ENCODE data around the gene JMJD1C. TPM values are rescaled to one million over a fixed set of nuclear protein-coding genes. Genes with fewer than 3 reads are reported as not detected.

Gene JMJD1C
- total RNA-seq, 1 donor from 2014 or later = 187 TPM

DNA sequence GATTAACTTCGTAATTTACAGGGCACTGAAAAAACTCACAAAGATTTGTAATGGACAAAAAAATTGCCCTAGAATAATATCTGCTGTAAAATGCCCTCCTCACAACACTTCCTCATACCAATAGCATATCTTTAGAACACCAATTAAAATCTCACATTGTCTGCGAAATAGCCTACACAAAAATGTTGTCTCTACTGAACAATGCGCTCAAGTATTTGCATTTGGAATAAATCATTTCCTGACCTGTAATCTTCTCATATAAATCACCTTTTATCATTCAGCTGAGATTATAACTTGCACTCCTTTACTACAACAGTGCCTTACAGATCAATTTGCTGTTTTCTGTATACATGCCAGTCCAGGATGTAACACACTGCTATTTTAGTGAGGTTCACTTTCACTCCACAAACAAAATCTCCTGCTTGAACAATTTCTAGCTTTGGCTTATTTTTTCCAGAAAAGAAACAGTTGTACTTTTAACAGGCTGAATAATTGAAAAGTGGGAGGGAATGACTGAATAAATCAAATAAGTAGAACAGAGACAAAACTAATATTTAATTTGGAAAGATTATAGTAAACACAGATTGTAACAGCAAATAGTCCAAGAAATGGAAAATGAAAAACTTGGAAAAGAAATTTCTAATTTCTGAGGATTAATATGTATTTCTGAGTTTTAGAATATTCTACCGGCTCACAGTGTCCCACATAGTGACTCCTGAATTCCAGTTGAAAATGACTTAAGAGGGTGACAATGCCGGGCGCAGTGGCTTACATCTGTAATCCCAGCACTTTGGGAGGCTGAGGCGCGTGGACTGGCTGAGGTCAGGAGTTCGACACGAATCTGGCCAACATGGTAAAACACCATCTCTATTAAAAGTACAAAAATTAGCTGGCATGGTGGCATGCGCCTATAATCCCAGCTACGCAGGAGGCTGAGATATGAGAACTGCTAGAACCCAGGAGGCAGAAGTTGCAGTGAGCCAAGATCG lies 30.6 kb downstream of the JMJD1C start:
- no peak for DNase-seq

DNA sequence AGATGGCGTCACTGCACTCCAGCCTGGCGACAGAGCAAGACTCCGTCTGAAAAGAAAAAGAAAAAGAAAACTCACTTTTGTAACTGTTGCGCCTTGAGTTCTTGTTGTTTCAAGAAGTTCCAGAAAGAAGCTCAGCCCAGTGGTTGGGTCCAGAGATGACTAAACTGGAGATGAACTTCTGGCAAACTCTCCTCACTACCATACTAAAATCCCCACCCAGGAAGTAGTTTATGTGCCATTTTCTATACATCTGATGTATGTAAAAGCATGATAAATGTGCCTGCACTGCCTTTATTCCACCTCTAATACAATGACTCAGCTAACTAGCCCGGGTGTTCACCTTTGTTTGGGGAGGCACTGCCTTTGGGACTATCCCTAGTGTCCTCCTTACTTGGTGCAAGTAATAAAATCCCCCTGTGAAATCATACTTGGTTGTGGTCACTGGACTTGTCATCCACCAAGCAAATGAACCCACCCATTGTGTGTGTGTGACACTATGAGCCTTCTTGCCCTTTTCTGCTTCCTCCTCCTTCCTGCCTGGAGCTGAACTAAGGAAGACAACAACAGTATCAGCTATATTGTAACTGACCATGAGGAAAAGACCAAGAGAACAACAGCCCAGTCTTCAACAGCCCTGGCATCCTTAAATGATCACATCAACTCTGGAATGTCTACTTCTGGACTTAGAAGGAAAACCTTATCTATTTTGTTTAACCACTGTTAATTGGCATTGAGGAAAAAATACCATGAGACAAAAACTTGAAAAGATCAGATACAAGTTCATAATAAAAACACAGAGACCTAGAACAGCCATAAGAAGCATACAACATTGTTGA lies 33.6 kb downstream of the JMJD1C start:
- DNase-seq = no peak

DNA sequence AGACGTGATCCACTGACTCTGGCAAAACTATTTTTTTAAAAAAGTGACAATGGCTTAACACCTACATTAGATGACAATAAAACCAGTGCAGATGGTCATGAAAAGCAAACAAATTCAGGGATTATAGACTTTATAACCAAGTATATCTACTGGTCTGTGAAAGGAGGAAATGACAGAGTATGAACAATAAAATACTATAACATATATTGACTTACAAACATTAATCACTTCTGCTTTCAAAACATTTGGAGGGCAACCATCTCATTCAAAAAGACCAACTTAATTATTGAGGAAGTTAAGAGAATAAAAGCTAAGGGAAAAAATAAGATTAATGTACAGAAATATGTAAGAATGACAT lies 34.8 kb downstream of the JMJD1C start:
- no peak for DNase-seq

DNA sequence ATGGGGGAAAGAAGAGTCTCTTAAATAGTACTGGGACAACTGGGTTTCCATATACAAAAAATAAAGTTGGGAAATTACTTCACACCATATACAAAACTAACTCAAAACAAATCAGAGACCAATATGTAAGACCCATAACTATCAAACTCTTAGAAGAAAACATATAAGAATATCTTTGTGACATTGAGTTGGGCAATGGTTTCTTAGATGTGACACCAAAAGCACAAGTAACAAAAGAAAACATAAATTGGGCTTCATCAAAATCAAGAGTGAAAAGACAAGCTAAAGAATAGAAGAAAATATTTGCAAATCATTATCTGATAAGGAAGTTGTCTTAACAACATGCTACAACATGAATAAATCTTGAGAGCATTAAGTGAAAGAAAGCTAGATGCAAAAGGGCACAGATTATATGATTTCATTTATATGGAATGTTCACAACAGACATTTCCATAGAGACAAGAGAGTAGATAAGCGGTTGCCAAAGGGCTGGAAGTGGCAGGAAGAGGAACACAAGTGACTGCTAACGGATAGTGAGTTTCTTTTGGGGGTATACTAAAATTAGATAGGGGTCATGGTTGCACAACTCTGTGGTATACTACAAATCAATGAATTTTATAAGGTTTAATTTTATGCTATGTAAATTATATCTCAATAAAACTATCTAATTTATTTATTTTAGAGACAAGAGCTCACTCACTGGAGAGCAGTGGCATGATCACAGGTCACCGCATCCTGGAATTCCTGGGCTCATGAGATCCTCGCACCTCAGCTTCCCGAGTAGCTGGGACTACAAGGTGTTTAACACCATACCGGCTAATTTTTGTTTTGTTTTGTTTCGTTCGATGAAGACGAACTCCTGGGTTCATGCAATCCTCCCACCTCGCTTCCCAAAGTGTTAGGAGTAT lies 35.4 kb downstream of the JMJD1C start:
- DNase-seq = peak; percentile 38

DNA sequence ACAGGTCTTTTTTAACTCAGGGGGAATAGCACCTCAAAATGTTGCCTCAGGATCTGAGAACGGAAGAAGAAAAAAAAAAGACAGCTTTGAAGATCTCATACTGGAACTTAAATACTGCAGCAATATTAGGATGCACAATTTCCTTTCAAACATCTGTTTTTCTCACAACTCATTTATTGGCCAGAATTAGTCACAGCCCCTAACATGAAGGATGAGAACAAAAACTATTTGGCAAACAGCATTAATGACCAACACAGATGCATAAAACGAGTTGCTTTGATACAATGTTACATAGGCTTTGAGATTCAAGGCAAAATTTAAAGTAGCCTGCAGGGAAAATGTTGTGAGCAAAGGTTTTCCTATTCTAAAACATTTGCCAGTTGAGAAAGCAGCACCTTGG lies 36.5 kb downstream of the JMJD1C start:
- DNase-seq = peak; percentile 75

DNA sequence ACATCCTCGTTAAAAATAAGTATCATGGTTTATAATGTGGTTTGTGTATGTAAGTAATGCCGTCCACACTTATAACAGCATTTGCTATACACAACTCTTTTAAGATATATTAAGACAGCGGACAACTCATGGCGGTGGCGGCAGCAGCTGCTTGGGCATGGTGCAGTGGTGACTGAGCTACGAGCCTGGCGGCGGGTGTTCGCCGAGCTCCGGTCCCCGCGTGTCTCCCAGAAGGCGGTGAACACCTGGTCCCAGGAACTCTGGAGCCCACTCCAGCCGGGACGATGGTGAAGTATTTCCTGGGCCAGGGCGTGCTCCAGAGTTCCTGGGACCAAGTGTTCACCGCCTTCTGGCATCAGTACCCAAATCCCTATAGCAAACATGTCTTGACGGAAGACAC lies 38.8 kb downstream of the JMJD1C start:
- DNase-seq = no peak

DNA sequence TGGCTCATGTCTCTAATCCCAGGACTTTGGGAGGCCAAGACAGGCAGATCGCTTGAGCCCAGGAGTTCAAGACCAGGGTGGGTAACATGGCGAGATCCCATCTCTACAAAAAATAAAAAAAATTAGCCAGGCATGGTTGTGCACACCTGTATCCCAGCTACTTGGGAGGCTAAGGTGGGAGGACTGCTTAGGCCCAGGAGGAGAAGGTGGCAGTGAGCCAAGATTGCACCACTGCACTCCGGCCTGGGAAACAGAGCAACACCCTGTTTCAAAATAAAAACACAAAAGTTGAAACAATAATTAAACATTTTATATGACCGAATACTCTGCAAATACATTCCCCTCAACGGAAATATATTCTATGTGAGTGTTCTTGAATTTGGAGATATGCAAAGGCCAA lies 40.3 kb downstream of the JMJD1C start:
- no peak for DNase-seq

DNA sequence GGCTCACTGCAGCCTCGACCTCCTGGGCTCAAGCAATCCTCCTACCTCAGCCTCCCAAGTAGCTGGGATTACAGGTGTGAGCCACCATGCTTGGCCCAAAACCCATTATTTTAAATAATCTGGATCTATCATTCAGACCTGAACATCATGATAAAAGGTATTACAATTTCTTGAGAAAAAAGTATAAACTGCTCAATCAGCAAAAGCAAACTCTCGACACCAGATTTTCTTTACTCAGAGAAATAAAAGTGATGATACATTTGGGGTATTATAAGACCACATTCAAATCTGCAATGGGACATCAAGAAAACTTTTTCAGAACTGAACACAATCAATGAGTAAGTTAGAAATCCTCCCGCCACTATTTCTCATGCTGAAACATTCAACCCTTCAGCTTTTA lies 41.2 kb downstream of the JMJD1C start:
- no peak for DNase-seq

DNA sequence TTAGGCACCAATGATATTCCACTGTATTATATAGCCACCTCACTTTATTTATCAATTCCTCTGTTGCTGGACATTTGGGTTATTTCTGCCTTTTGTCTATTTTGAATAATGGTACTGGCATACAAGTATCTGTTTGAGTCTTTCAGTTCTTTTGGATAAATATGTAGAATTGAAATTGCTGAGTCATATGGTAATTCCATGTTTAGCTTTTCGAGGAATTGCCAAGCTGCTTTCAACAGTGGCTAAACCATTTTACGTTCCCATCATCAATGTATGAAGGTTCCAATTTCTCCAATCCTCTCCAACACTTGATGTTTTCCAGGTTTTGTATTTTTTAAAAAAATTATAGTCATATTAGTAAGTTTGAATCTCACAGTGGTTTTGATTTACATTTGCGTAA lies 42.3 kb downstream of the JMJD1C start:
- no peak for DNase-seq

DNA sequence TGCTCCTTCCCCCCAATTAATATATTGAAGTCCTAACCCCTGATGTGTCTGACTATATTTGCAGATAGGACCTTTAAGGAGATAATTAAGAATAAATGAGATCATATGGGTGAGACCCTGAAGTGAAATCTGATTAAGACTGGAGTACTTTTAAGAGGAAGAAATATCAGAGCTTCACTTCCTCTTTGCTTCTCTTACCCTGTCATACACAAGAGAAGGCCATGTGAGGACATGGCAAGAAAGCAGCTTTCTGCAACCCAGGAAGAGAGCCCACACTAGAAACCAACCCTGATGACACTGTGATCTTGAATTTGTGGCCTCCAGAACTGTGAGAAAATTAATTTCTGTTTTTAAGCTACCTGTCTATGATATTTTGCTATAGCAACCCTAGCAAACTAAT lies 44.2 kb downstream of the JMJD1C start:
- no peak for DNase-seq

DNA sequence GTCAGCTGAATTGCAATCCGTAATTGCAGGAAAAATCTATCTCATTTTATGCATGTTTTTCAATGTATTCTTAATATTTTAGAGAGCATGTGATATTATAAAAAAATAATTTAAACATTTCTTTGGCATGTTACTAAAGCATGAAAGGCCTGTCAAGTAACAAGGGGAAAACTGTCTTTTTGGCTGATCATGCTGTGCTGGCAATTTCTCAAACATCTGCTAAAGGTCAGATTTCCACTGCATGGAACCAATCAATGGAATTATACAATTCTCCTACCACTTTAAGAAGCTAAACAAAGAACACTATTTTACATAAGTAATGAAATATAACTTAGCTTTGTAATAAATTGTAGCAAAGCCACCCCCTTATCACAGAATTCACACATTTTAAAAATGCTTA lies 49.4 kb downstream of the JMJD1C start:
- peak; percentile 84 for DNase-seq

DNA sequence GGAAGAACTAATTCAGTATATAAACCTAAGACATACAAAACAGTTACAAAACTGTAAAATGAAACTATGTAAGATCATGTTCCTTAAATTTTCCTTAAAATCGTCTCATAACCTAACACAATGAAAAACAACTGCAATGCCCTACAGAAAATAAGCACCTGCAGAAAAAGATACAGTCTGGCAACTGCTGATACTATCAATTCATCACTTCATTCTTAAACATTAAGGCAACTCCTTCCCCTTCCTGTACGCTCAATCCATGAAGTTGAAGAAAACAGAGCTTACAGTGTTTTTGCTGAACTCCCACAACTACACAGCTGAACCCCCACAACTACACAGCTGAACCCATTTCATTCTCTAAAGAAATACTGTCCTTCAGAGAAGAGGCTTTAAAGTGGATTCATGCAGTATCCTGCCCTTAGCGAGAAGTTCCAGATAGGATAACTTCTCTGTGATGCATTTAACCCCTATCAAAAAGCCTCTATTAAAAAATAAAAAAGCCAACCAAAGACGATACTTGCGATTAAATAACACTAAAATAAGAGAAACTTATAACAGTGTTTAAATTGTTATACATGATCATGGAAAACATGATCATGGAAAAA lies 50.0 kb downstream of the JMJD1C start:
- DNase-seq = peak; percentile 36

DNA sequence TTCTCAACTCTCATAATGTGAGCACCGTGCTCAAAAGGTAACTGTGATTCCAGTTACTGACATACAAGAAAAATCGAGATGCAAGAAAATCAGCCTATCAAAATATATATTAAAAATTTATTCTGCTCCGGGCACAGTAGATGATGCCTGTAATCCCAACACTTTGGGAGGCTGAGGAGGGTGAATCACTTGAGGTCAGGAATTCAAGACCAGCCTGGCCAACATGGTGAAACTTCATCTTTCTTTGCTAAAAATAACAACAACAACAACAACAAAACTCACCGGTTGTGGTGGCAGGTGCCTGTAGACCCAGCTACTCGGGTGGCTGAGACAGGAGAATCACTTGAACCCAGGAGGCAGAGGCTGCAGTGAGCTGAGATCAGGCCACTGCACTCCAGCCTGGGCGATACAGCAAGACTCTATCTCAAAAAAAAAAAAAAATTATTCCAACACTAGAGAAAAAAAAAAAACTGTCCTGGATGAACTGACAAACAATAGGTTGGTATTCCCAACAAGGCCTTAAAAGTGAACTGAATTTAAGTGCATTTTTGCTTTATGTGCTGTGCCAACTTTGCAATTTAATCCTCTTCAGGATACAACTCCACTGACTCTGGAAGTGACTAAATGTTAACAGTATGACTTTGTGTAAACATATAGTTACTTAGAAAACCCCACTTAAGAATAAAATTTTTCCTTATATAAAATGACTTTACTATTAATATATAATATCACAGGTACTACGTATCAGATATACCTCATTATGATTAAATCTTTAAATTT lies 51.1 kb downstream of the JMJD1C start:
- DNase-seq = no peak

DNA sequence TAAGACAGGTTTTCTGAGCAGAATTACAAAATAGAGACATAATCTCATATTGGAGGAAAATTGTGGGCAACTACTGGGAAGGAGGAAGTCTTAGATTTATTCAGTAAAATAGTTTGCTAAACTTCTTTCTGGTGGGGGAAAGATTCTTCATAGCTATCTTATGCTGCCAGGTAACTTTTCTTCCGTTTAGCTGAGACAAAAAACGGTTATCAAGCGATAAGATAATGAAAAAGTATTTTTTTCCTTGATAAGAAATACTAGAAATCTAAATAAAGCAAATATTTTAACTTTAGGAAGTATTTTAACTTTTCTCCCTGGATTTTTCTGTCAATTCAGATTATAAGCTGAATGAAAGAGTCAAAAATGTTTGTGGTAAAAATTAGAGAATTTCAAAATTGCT lies 52.3 kb downstream of the JMJD1C start:
- DNase-seq = no peak

DNA sequence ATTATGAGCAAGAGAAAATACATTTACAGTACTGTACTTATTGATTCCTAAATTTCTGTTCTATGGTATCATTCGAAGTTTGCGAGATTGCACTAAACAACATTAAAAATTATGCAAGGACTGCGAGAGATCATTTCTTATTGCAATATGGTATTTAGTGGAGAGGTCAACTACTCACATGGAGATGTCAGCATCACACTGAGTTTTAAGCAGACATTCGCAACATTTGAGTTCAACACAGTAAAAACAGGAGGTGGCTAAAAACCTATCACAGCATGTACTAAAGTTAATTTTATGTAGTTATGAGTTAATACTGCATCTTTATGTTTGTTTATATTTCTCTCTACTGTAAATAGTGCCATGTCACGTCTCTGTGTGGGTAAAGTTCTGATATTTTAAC lies 53.5 kb downstream of the JMJD1C start:
- no peak for DNase-seq

DNA sequence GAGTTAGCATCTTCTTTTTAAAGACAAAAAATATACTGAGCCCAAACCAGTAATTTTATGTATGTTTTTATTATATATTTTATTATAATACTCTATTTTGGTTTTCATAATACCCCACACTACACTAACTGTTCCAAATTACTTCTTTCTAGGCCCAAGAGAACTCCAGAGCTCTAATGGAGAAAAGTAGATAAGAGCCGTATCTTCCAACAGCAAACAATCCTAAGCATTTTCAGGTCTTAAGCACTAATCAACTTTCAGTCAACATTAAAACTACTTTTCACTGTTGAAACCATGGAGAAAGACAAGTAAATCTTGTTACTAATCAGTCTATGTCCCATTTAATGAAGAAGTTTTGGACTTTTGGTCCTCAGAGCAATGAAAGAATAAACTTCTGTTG lies 55.1 kb downstream of the JMJD1C start:
- no peak for DNase-seq

DNA sequence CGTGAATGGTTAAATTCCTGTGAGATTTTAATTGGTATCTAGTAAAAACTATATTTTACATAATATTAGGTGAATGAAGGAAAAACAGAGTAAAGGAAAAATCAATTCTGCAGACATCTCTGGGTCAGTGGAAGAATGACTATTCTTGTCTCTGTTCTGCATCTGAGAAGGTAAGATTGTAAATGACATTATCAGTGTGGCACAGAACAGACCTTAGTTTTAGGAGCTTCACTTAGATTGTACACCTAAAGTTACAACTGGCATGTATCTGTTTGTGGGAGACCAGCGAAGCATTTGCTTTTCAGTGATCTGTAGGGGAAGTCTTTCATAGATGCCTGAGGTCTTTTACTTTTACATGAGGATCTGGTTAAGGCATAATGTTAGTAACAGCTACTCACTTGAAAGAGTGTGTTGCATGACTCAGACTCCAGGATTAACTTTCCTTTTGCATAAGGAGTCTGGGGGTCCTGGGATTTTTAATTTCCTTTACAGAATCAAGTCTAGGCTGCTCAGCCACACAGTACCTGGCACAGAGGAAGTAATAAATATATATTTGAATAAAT lies 56.2 kb downstream of the JMJD1C start:
- peak; percentile 21 for DNase-seq

DNA sequence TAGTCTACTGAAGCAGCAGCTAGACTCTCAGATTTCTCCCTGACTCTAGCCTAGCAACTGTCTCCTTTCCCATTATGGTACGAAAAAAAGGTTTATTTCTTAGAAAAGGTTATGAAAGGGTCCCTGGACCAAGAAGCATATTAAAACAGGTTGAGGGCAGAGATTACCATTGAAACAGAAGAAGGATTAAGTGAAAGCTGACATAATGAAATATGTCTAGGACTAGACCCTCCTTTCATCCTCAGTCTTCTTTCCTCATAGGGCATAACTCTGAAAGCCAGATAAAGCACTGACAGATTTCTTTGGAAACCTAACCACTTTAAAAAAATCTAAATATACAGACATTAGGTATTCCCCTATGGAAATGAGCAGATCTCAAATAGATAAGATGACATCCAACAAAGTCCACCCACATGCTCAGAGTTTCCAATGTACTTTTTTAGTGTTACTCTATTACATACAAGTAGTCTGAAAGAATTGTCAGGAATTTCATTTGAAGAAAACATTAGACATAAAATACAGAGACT lies 58.6 kb downstream of the JMJD1C start:
- DNase-seq = no peak

DNA sequence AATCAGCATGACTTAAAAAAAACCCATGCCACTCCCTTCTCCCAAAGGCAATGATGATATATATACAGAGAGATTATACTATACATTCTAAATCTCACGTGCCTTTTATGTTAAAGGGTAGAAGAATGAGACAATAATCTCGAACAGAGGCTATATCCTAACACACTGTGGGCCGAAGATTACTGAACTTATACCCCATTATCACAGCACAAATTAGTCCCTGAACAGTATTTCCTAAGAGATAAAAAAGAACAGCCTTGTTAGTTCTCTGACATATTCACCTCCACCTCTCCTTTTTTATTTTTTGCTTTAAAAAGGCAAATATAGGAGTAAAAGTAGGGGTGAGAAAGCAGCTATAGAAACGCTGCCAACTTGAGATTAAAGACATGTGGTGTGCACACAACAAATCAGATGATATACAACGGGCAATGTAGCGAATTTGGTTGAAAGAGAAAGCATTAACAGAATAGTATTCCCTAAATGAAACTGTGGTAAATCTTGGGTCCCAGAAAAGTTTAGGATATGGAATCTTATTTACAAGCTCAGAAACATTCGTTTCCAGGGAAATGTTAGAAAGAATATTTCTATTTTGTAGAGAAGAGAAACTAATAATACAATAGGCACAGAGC lies 69.5 kb downstream of the JMJD1C start:
- peak; percentile 15 for DNase-seq

DNA sequence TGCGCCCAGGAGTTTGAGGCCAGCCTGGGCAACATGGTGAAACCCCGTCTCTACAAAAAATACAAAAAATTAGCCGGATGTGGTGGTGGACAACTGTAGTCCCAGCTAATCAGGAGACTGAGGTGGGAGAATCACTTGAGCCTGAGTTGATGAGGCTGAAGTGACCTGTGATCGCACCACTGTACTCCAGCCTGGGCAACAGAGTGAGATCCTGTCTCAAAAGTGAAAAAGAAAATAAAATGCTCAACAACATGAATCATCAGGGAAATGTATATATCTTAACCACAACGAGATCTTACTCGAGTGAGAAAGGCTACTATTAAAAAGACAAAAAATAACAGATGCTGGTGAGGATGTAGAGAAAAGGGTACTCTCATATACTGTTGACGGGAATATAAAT lies 72.7 kb downstream of the JMJD1C start:
- no peak for DNase-seq

All from tongue (tissue), 2 donors.